Mesendoderm (in vitro differentiated cells): Measurements from ENCODE around the gene LSM10.
A peak's percentile ranks its signal among the peaks of the same experiment; 100 is the strongest.

ENCODE experiments used
- DNase-seq: peaks from one replicate; pipeline ENCODE4 v3.0.0; 2013
- H2AK5ac ChIP-seq: 2 replicates; pipeline ENCODE4 v1.6.1; 2013; ENCODE audit warnings: low read length, inconsistent platforms
- H2BK120ac ChIP-seq: 2 replicates; pipeline ENCODE4 v1.6.1; 2013; ENCODE audit warnings: low read depth, mild to moderate bottlenecking, low read length, moderate library complexity, mixed read lengths
- H2BK15ac ChIP-seq: replicated peaks from 2 replicates; pipeline ENCODE4 v1.6.1; 2013; ENCODE audit warnings: low read depth, mild to moderate bottlenecking, moderate library complexity
- H2BK5ac ChIP-seq: 2 replicates; pipeline ENCODE4 v1.6.1; 2013; ENCODE audit warnings: low read length, inconsistent platforms
- H3K18ac ChIP-seq: 2 replicates; pipeline ENCODE4 v1.6.1; 2013; ENCODE audit warnings: mild to moderate bottlenecking, low read length, mixed read lengths
- H3K23ac ChIP-seq: one replicate; pipeline ENCODE4 v1.6.1; 2013; ENCODE audit warnings: low read length
- H3K27ac ChIP-seq: 2 replicates; pipeline ENCODE4 v1.5.1; 2013; ENCODE audit warnings: low read depth, mild to moderate bottlenecking, inconsistent platforms, low read length, moderate library complexity
- H3K27me3 ChIP-seq: 2 replicates; pipeline ENCODE4 v1.6.1; 2013; ENCODE audit warnings: low read length, control low read depth, mild to moderate bottlenecking, inconsistent platforms; ENCODE audit not compliant: insufficient read depth, poor library complexity
- H3K36me3 ChIP-seq: 2 replicates; pipeline ENCODE4 v1.6.1; 2013; ENCODE audit warnings: low read length, inconsistent platforms; ENCODE audit not compliant: control insufficient read depth, insufficient read depth
- H3K4ac ChIP-seq: one replicate; pipeline ENCODE4 v1.6.1; 2013; ENCODE audit warnings: low read depth, mild to moderate bottlenecking, low read length, moderate library complexity
- H3K4me1 ChIP-seq: 2 replicates; pipeline ENCODE4 v1.6.1; 2013; ENCODE audit warnings: low read depth, low read length, inconsistent platforms; ENCODE audit not compliant: control insufficient read depth
- H3K4me2 ChIP-seq: 2 replicates; pipeline ENCODE4 v1.6.1; 2013; ENCODE audit warnings: low read length
- H3K4me3 ChIP-seq: 2 replicates; pipeline ENCODE4 v1.5.1; 2013; ENCODE audit warnings: mild to moderate bottlenecking, low read length
- H3K56ac ChIP-seq: one replicate; pipeline ENCODE4 v1.6.1; 2013; ENCODE audit warnings: low read length
- H3K79me1 ChIP-seq: 2 replicates; pipeline ENCODE4 v1.6.1; 2013; ENCODE audit warnings: low read length, inconsistent platforms
- H3K79me2 ChIP-seq: 2 replicates; pipeline ENCODE4 v1.6.1; 2013; ENCODE audit warnings: mild to moderate bottlenecking, low read length; ENCODE audit not compliant: control insufficient read depth, insufficient read depth
- H3K9ac ChIP-seq: 2 replicates; pipeline ENCODE4 v1.6.1; 2013; ENCODE audit warnings: low read length, inconsistent platforms
- H4K5ac ChIP-seq: one replicate; pipeline ENCODE4 v1.6.1; 2013; ENCODE audit warnings: low read length
- H4K8ac ChIP-seq: one replicate; pipeline ENCODE4 v1.6.1; 2013; ENCODE audit warnings: low read depth, mild to moderate bottlenecking, control low read depth, low read length, moderate library complexity
- WGBS: extraction: QIAGEN DNeasy Blood & Tissue Kit; methylation state at CpG from one replicate; pipeline ENCODE4 v1.1.7; 2013; ENCODE audit warnings: low lambda C conversion rate, missing lambda C conversion rate; ENCODE audit not compliant: insufficient coverage; ENCODE audit errors: extremely low coverage; 5-methylcytosine and 5-hydroxymethylcytosine counted together

The LSM10 gene

DNA sequence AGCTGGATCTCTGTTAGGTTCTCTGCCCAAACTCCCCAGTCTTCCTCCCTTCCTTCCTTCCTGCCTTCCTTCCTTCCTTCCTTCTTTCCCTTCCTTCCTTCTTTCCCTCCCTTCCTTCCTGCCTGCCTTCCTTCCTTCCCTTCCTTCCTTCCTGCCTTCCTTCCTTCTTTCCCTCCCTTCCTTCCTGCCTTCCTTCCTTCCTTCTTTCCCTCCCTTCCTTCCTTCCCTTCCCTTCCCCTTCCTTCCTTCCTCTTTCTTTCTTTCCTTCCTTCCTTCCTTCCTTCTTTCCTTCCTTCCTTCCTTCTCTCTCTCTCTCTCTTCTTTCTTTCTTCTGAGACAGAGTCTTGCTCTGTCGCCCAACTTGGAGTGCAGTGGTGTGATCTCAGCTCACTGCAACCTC lies 8.7 kb upstream of the LSM10 start:
- WGBS: no CpG with 5 or more reads among the region's 1 CpG
- Histone ChIP-seq H3K4ac (no peak overlapping the region), H3K79me1 (no peaks in the 10 kb centered on the region), H3K56ac (no peak overlapping the region), H2BK15ac (no peak overlapping the region), H2AK5ac (no peak overlapping the region), H4K8ac (no peak overlapping the region), H3K27ac (no peak overlapping the region), H3K4me3 (no peak overlapping the region), H3K9ac (no peak overlapping the region), H2BK120ac (no peak overlapping the region), H3K36me3 (no peaks in the 10 kb centered on the region), H2BK5ac (no peak overlapping the region), H3K4me2 (no peak overlapping the region), H3K18ac (no peak overlapping the region), H3K27me3 (no peaks in the 10 kb centered on the region), H3K23ac (no peak overlapping the region), H3K4me1 (no peaks in the 10 kb centered on the region), H3K79me2 (no peaks in the 10 kb centered on the region), H4K5ac (no peak overlapping the region)
- DNase-seq: no peak

DNA sequence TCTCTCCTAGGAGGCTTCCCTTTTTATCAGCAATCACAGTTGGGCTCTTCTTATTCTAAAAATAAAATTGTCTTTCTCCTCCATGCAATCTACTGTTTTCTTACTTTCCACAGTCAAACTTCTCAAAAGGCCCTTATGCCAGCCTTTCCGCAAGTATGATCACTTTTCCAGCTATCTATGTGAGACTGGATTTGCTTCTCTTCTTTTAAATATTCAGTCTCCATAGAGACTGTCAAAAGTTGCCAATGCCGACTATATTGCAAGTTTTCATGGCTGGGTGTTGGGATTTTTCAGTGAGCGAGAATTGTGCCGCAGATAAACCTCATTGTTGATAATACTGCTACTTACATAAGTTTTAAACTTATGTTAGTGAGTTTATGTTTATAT lies 4.8 kb upstream of the LSM10 start:
- Histone ChIP-seq H3K4me3 (no peak overlapping the region), H3K79me1 (no peaks in the 10 kb centered on the region)
- WGBS: no CpG with 5 or more reads among the region's 4 CpGs

DNA sequence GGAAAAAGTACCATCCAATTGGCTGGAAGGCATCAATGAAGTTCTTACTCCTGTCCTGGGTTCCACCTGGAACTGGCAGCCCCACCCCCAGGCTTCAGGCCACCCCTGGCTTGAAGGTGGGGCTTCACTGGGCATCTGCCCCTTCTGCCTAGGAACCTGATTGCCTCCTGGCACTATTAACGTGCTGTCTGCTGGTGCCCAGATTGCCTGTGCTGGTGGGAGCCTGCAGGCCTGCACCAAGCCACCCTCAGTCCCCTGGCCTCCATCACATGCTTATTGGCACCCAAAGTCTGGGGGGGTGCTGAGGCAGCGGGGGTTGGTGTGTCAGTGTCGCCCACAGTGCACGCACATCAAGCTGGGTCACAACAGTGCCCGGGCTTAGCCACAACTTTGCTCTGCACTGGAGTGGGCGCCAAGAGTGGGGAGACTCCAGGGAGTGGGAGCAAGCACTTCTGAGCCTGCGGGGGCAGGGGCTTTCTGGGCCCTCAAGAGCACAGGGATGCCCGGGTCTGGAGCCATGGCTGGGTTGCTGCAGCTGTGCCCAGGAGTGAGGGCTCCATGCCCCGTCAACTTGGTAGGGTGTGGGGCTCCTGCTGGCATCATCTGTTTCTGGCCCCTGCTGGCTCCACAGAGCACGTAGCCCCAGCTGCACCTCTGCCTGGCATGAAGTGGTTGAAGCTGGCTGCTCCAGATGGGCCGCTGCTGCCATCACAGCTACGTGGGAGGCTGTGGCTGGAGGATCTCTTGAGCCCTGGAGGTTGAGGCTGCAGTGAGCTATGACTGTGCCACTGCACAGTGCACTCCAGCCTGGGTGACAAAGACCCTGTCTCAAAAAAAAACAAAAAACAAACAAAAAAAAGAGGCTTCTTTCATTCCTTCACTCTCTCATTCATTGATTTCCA lies 4.1 kb upstream of the LSM10 start:
- no CpG with 5 or more reads among the region's 12 CpGs for WGBS
- Histone ChIP-seq H3K4me3 (no peak overlapping the region), H3K79me1 (no peaks in the 10 kb centered on the region), H3K23ac (no peak overlapping the region), H3K79me2 (no peaks in the 10 kb centered on the region), H2AK5ac (no peak overlapping the region), H3K56ac (peak overlapping the region; percentile 96), H3K4me2 (peak overlapping the region; percentile 94), H3K4me1 (peaks cover 2% of the 10 kb centered on the region), H2BK15ac (no peak overlapping the region), H2BK120ac (no peak overlapping the region), H3K27me3 (no peaks in the 10 kb centered on the region), H4K5ac (no peak overlapping the region), H2BK5ac (no peak overlapping the region), H3K4ac (no peak overlapping the region), H3K27ac (peak overlapping the region; percentile 55), H3K18ac (no peak overlapping the region), H3K9ac (peak overlapping the region; percentile 86), H3K36me3 (no peaks in the 10 kb centered on the region), H4K8ac (no peak overlapping the region)
- no peak for DNase-seq

More for the DNA sequence above, 4.8 kb upstream of the LSM10 start:
- no peak overlapping the region for H3K23ac ChIP-seq
- no peak overlapping the region for H2BK5ac ChIP-seq
- H3K4me1 ChIP-seq: peaks cover 2% of the 10 kb centered on the region
- H3K4ac ChIP-seq: no peak overlapping the region
- no peaks in the 10 kb centered on the region for H3K27me3 ChIP-seq
- H3K56ac ChIP-seq: no peak overlapping the region
- H3K4me2 ChIP-seq: no peak overlapping the region
- no peak overlapping the region for H2BK15ac ChIP-seq
- H2BK120ac ChIP-seq: no peak overlapping the region
- H3K18ac ChIP-seq: no peak overlapping the region
- no peak overlapping the region for H2AK5ac ChIP-seq
- no peak overlapping the region for H3K9ac ChIP-seq
- no peak overlapping the region for H4K8ac ChIP-seq
- H4K5ac ChIP-seq: no peak overlapping the region
- no peaks in the 10 kb centered on the region for H3K79me2 ChIP-seq
- no peaks in the 10 kb centered on the region for H3K36me3 ChIP-seq
- DNase-seq: no peak
- no peak overlapping the region for H3K27ac ChIP-seq

DNA sequence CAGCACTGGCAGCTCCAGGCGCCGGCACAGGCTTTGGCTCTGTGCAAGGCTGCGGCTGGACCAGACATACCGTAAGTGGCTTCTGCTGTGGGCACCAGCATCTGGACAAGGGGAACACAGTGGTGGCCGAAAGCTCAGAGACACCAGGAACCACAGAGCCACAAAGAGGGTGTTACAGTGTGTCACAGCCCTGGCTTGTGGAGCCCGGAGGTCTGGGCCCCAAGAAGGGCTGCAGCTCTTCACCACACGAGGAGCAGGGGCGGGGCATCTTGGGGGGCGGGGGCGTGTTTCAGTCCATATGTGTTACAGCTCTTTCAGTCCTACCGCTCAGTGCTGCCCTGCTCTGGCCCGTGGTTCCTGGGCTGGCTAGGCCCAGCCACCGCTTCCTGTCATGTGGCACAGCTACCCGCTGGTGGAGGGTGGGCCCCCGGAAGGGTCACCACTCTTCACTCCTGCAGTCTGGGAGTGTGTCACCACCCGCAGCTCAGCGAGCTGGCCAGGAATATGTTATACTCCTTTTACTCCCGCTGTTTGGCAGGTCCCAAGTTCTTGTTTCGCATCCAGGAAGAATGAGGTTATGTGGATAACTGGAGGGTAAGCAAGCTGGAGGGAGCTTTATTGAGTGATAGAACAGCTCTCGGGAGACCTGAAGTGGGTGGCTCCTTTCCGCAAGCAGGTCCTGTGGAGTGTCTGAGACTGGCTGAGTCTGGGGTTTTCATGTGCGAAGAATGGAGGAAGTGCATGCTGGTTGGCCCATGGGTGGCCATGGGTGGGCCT lies 3.3 kb upstream of the LSM10 start:
- Histone ChIP-seq H2BK120ac (no peak overlapping the region), H3K36me3 (no peaks in the 10 kb centered on the region), H3K4ac (peak overlapping the region; percentile 40), H3K79me1 (peaks cover 4% of the 10 kb centered on the region), H3K4me2 (peak overlapping the region; percentile 94), H2BK5ac (peak overlapping the region; percentile 80), H3K4me3 (peak overlapping the region; percentile 61), H3K4me1 (peaks cover 5% of the 10 kb centered on the region), H3K56ac (peak overlapping the region; percentile 96), H3K18ac (no peak overlapping the region), H3K9ac (peak overlapping the region; percentile 86), H3K79me2 (peaks cover 6% of the 10 kb centered on the region), H3K27ac (peak overlapping the region; percentile 55), H2AK5ac (peak overlapping the region; percentile 98), H4K8ac (no peak overlapping the region), H3K27me3 (no peaks in the 10 kb centered on the region), H2BK15ac (no peak overlapping the region), H3K23ac (peak overlapping the region; percentile 15), H4K5ac (no peak overlapping the region)
- WGBS: no CpG with 5 or more reads among the region's 22 CpGs
- DNase-seq: peak; percentile 97

DNA sequence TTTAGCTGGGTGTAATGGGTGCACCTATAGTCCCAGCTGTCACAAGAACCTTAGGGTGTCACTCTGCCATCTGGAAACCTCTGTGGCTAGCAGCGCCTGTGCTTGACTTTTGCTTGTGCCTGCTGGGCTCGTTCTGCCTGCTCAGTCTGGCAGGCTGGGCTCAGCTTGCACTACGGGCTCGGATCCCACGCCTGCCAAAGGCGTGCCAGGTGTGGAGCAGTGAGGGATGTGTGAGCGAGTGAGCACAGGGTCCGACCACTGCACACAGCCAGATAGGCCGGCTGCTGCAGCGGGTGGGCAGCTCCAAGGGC lies 2.8 kb upstream of the LSM10 start:
- Histone ChIP-seq H2BK15ac (no peak overlapping the region), H4K8ac (no peak overlapping the region), H3K27ac (peak overlapping the region; percentile 22), H4K5ac (no peak overlapping the region), H2BK120ac (no peak overlapping the region), H2AK5ac (peak overlapping the region; percentile 98), H3K79me2 (peaks cover 6% of the 10 kb centered on the region), H3K23ac (peak overlapping the region; percentile 15), H3K4ac (peak overlapping the region; percentile 40), H3K9ac (peak overlapping the region; percentile 66), H3K56ac (peak overlapping the region; percentile 92), H3K36me3 (no peaks in the 10 kb centered on the region), H3K18ac (no peak overlapping the region), H2BK5ac (peak overlapping the region; percentile 39), H3K27me3 (no peaks in the 10 kb centered on the region), H3K4me3 (no peak overlapping the region), H3K4me1 (peaks cover 5% of the 10 kb centered on the region), H3K4me2 (peak overlapping the region; percentile 0), H3K79me1 (peaks cover 4% of the 10 kb centered on the region)
- no peak for DNase-seq
- WGBS: no CpG with 5 or more reads among the region's 10 CpGs
